Measurements from ENCODE around the gene KRT28.
A peak's percentile ranks its signal among the peaks of the same experiment; 100 is the strongest.

Gene KRT28

GRCh38 chr17:40818343-40818732, 18.6 kb upstream of the KRT28 start:
- H3K27me3 ChIP-seq (ENCODE audit: control insufficient read depth in 1 of 2, insufficient read depth in 1 of 2, low read length in 2 of 2) = no peaks in the 10 kb centered on the region
- WGBS = 0% methylated on average over 3 of the region's 7 CpGs
- no peak for DNase-seq

GRCh38 chr17:40817103-40817682, 17.4 kb upstream of the KRT28 start:
- Histone ChIP-seq H3K27ac (ENCODE audit: low read length, poor library complexity, severe bottlenecking) (no peak overlapping the region), H3K4me1 (ENCODE audit: control insufficient read depth, insufficient read depth, low read depth, low read length) (peaks cover 1% of the 10 kb centered on the region), H2BK12ac (ENCODE audit: low read length in 2 of 2) (no peak overlapping the region), H3K36me3 (ENCODE audit: control insufficient read depth in 1 of 2, insufficient read depth in 2 of 2, low read depth in 1 of 2, low read length in 2 of 2) (peaks cover 7 to 21% of the 10 kb centered on the region in 2 experiments), H3K79me1 (replicated peaks; ENCODE audit: low read length, poor library complexity, severe bottlenecking) (peaks cover 9% of the 10 kb centered on the region), H3K27me3 (ENCODE audit: control insufficient read depth in 1 of 2, insufficient read depth in 1 of 2, low read length in 2 of 2) (no peaks in the 10 kb centered on the region), H2AK5ac (ENCODE audit: low read length, severe bottlenecking) (no peak overlapping the region), H3K4ac (ENCODE audit: low read depth in 1 of 2, low read length in 2 of 2) (no peak overlapping the region), H2BK15ac (ENCODE audit: low read depth, poor library complexity, severe bottlenecking) (no peak overlapping the region), H3K9me3 (ENCODE audit: control insufficient read depth, low read length) (no peaks in the 10 kb centered on the region), H2BK120ac (ENCODE audit: low read depth, low read length) (no peak overlapping the region), H4K91ac (ENCODE audit: low read length) (no peak overlapping the region), H4K8ac (ENCODE audit: low read length) (no peak overlapping the region), H3K9ac (ENCODE audit: low read length) (no peak overlapping the region), H3K4me3 (ENCODE audit: insufficient read depth in 1 of 2, low read depth in 1 of 2, low read length in 2 of 2) (peak overlapping the region in 1 of 2 experiments; percentile 90), H2BK5ac (ENCODE audit: low read depth, low read length, poor library complexity, severe bottlenecking) (no peak overlapping the region), H3K18ac (ENCODE audit: low read depth in 1 of 2, low read length in 2 of 2) (no peak overlapping the region), H3K4me2 (ENCODE audit: low read length, poor library complexity, severe bottlenecking) (no peak overlapping the region), H3K23ac (ENCODE audit: low read length in 2 of 2) (no peak overlapping the region), H2AFZ (ENCODE audit: low read depth, low read length) (no peak overlapping the region), H3K14ac (ENCODE audit: low read length in 2 of 2) (no peak overlapping the region)
- no peak for DNase-seq
- 98% methylated on average over 4 of the region's 4 CpGs for WGBS

More at GRCh38 chr17:40818343-40818732, 18.6 kb upstream of the KRT28 start:
- peaks cover 1% of the 10 kb centered on the region for H3K4me1 ChIP-seq (ENCODE audit: control insufficient read depth, insufficient read depth, low read depth, low read length)
- peak overlapping the region; percentile 80 for H2BK5ac ChIP-seq (ENCODE audit: low read depth, low read length, poor library complexity, severe bottlenecking)
- no peak overlapping the region for H4K91ac ChIP-seq (ENCODE audit: low read length)
- no peak overlapping the region for H3K23ac ChIP-seq (ENCODE audit: low read length in 2 of 2)
- no peaks in the 10 kb centered on the region for H3K9me3 ChIP-seq (ENCODE audit: control insufficient read depth, low read length)
- H3K14ac ChIP-seq (ENCODE audit: low read length in 2 of 2) = no peak overlapping the region
- H3K9ac ChIP-seq (ENCODE audit: low read length) = peak overlapping the region; percentile 92
- peaks cover 11% of the 10 kb centered on the region for H3K79me1 ChIP-seq (replicated peaks; ENCODE audit: low read length, poor library complexity, severe bottlenecking)
- peak overlapping the region; percentile 75 to 90 for H3K4me3 ChIP-seq (ENCODE audit: insufficient read depth in 1 of 2, low read depth in 1 of 2, low read length in 2 of 2)
- peak overlapping the region; percentile 89 for H3K27ac ChIP-seq (ENCODE audit: low read length, poor library complexity, severe bottlenecking)
- no peak overlapping the region for H3K4ac ChIP-seq (ENCODE audit: low read depth in 1 of 2, low read length in 2 of 2)
- no peak overlapping the region for H2AFZ ChIP-seq (ENCODE audit: low read depth, low read length)
- H2AK5ac ChIP-seq (ENCODE audit: low read length, severe bottlenecking) = no peak overlapping the region
- no peak overlapping the region for H2BK12ac ChIP-seq (ENCODE audit: low read length in 2 of 2)
- peak overlapping the region; percentile 33 for H3K4me2 ChIP-seq (ENCODE audit: low read length, poor library complexity, severe bottlenecking)
- H3K36me3 ChIP-seq (ENCODE audit: control insufficient read depth in 1 of 2, insufficient read depth in 2 of 2, low read depth in 1 of 2, low read length in 2 of 2) = peaks cover 10 to 24% of the 10 kb centered on the region in 2 experiments
- no peak overlapping the region for H3K18ac ChIP-seq (ENCODE audit: low read depth in 1 of 2, low read length in 2 of 2)
- H2BK15ac ChIP-seq (ENCODE audit: low read depth, poor library complexity, severe bottlenecking) = no peak overlapping the region
- H2BK120ac ChIP-seq (ENCODE audit: low read depth, low read length) = no peak overlapping the region
- no peak overlapping the region for H4K8ac ChIP-seq (ENCODE audit: low read length)

GRCh38 chr17:40816569-40816968, 16.8 kb upstream of the KRT28 start:
- Histone ChIP-seq H3K4me2 (ENCODE audit: low read length, poor library complexity, severe bottlenecking) (no peak overlapping the region), H2BK12ac (ENCODE audit: low read length in 2 of 2) (no peak overlapping the region), H2AFZ (ENCODE audit: low read depth, low read length) (no peak overlapping the region), H4K8ac (ENCODE audit: low read length) (no peak overlapping the region), H4K91ac (ENCODE audit: low read length) (no peak overlapping the region), H3K14ac (ENCODE audit: low read length in 2 of 2) (no peak overlapping the region), H2BK15ac (ENCODE audit: low read depth, poor library complexity, severe bottlenecking) (no peak overlapping the region), H3K18ac (ENCODE audit: low read depth in 1 of 2, low read length in 2 of 2) (no peak overlapping the region), H3K4me3 (ENCODE audit: insufficient read depth in 1 of 2, low read depth in 1 of 2, low read length in 2 of 2) (no peak overlapping the region), H3K79me1 (replicated peaks; ENCODE audit: low read length, poor library complexity, severe bottlenecking) (peaks cover 5% of the 10 kb centered on the region), H3K9ac (ENCODE audit: low read length) (no peak overlapping the region), H2BK5ac (ENCODE audit: low read depth, low read length, poor library complexity, severe bottlenecking) (no peak overlapping the region), H3K23ac (ENCODE audit: low read length in 2 of 2) (no peak overlapping the region), H3K27me3 (ENCODE audit: control insufficient read depth in 1 of 2, insufficient read depth in 1 of 2, low read length in 2 of 2) (no peaks in the 10 kb centered on the region), H2BK120ac (ENCODE audit: low read depth, low read length) (no peak overlapping the region), H2AK5ac (ENCODE audit: low read length, severe bottlenecking) (no peak overlapping the region), H3K36me3 (ENCODE audit: control insufficient read depth in 1 of 2, insufficient read depth in 2 of 2, low read depth in 1 of 2, low read length in 2 of 2) (peaks cover 4 to 19% of the 10 kb centered on the region in 2 experiments), H3K4me1 (ENCODE audit: control insufficient read depth, insufficient read depth, low read depth, low read length) (peaks cover 1% of the 10 kb centered on the region), H3K27ac (ENCODE audit: low read length, poor library complexity, severe bottlenecking) (no peak overlapping the region), H3K9me3 (ENCODE audit: control insufficient read depth, low read length) (no peaks in the 10 kb centered on the region), H3K4ac (ENCODE audit: low read depth in 1 of 2, low read length in 2 of 2) (no peak overlapping the region)
- DNase-seq = no peak
- WGBS = 100% methylated on average over 1 of the region's 3 CpGs

- peaks cover 4% of the 10 kb centered on the region for H3K79me1 ChIP-seq (replicated peaks; ENCODE audit: low read length, poor library complexity, severe bottlenecking)
- no peak overlapping the region for H2BK120ac ChIP-seq (ENCODE audit: low read depth, low read length)
- no CpG with 5 or more reads among the region's 1 CpG for WGBS
These were observed 15.6 kb upstream of the KRT28 start for GRCh38 chr17:40815381-40815780.

More at GRCh38 chr17:40815381-40815780, 15.6 kb upstream of the KRT28 start:
- no peak for DNase-seq
- Histone ChIP-seq H2AK5ac (ENCODE audit: low read length, severe bottlenecking) (no peak overlapping the region), H4K8ac (ENCODE audit: low read length) (no peak overlapping the region), H2BK12ac (ENCODE audit: low read length in 2 of 2) (no peak overlapping the region), H3K27ac (ENCODE audit: low read length, poor library complexity, severe bottlenecking) (no peak overlapping the region), H3K4me2 (ENCODE audit: low read length, poor library complexity, severe bottlenecking) (no peak overlapping the region), H3K4me3 (ENCODE audit: insufficient read depth in 1 of 2, low read depth in 1 of 2, low read length in 2 of 2) (no peak overlapping the region), H3K14ac (ENCODE audit: low read length in 2 of 2) (no peak overlapping the region), H3K9ac (ENCODE audit: low read length) (no peak overlapping the region), H3K9me3 (ENCODE audit: control insufficient read depth, low read length) (no peaks in the 10 kb centered on the region), H3K4ac (ENCODE audit: low read depth in 1 of 2, low read length in 2 of 2) (no peak overlapping the region), H3K36me3 (ENCODE audit: control insufficient read depth in 1 of 2, insufficient read depth in 2 of 2, low read depth in 1 of 2, low read length in 2 of 2) (peaks cover 4 to 19% of the 10 kb centered on the region in 2 experiments), H3K23ac (ENCODE audit: low read length in 2 of 2) (no peak overlapping the region), H4K91ac (ENCODE audit: low read length) (no peak overlapping the region), H3K18ac (ENCODE audit: low read depth in 1 of 2, low read length in 2 of 2) (no peak overlapping the region), H2AFZ (ENCODE audit: low read depth, low read length) (no peak overlapping the region), H3K27me3 (ENCODE audit: control insufficient read depth in 1 of 2, insufficient read depth in 1 of 2, low read length in 2 of 2) (no peaks in the 10 kb centered on the region), H2BK5ac (ENCODE audit: low read depth, low read length, poor library complexity, severe bottlenecking) (no peak overlapping the region), H3K4me1 (ENCODE audit: control insufficient read depth, insufficient read depth, low read depth, low read length) (peaks cover 1% of the 10 kb centered on the region), H2BK15ac (ENCODE audit: low read depth, poor library complexity, severe bottlenecking) (no peak overlapping the region)

Data from mesenchymal stem cell (in vitro differentiated cells and primary cell).